GM12878 (cell line): Measurements from ENCODE around the gene LTA. TPM values are rescaled to one million over a fixed set of nuclear protein-coding genes. Genes with fewer than 3 reads are reported as not detected.
"Not testable (repeated sequence)": the region's sequence is repeated elsewhere in the genome, so short reads cannot be mapped to it uniquely, and the experiment has no call there.

Experiments
- ATAC-seq: fragments of 200-7000 bp; cut with Tn5 transposase; 3 replicates; pipeline ENCODE4 v1.9.1; 2020; ENCODE audit warnings: mild to moderate bottlenecking, moderate library complexity
- BruUV-seq: library from RNA; stranded (reverse); fragments of 400-500 nt; replicated peaks from 2 replicates; lab custom pipeline; 2021; lab: Mats Ljungman, UMichigan
- CTCF ChIA-PET: fragments of 300-600 bp; sonication (Branson Sonifier 250); formaldehyde crosslinking; extraction: SDS; loops from one replicate; lab custom pipeline; 2021; ENCODE audit warnings: inconsistent platforms; lab: Yijun Ruan, JAX
- POLR2A ChIA-PET: fragments of 350-600 bp; formaldehyde crosslinking; extraction: SDS; loops from one replicate; lab custom pipeline; 2021; ENCODE audit warnings: inconsistent platforms; lab: Charles Lee
- RAD21 ChIA-PET: fragments of 300-600 bp; sonication (Branson Sonifier 250); formaldehyde crosslinking; loops from one replicate; lab custom pipeline; 2023; ENCODE audit warnings: antibody characterized with exemption; ENCODE audit not compliant: unreplicated experiment; lab: Charles Lee
- SMC1A ChIA-PET: fragments of 300-600 bp; sonication (Branson Sonifier 250); formaldehyde crosslinking; loops from one replicate; lab custom pipeline; 2023; ENCODE audit not compliant: unreplicated experiment, uncharacterized antibody; lab: Charles Lee
- DNase-seq: peaks from one replicate; pipeline ENCODE4 v3.0.0-alpha.2; 2011; ENCODE audit warnings: low read depth, low spot score
- FAIRE-seq: peaks from 3 replicates; lab custom pipeline; 2011; peaks lifted over from hg19 to GRCh38; lab: Jason Lieb, UNC
- H2AFZ ChIP-seq: 2 replicates; pipeline ENCODE4 v1.6.0; 2011; ENCODE audit warnings: low read depth, low read length, control low read depth; ENCODE audit not compliant: control insufficient read depth
- H3K27ac ChIP-seq: 2 replicates; pipeline ENCODE4 v1.5.1; 2011; ENCODE audit warnings: control low read depth; ENCODE audit not compliant: control insufficient read depth, insufficient read depth
- H3K27me3 ChIP-seq, 2 experiments: replicated peaks in 1 of 2; 2 replicates each; pipeline versions ENCODE4 v1.6.0 to v1.6.1; 2011; ENCODE audit warnings: low read length in 1 of 2; ENCODE audit not compliant: control insufficient read depth in 2 of 2, insufficient read depth in 2 of 2
- H3K36me3 ChIP-seq, 2 experiments: 2 replicates each; pipeline ENCODE4 v1.5.1; 2011; ENCODE audit warnings: low read length in 1 of 2; ENCODE audit not compliant: control insufficient read depth in 2 of 2, insufficient read depth in 2 of 2
- H3K4me1 ChIP-seq: 2 replicates; pipeline ENCODE4 v1.6.1; 2011; ENCODE audit warnings: mild to moderate bottlenecking, low read length, moderate library complexity, mixed read lengths; ENCODE audit not compliant: control insufficient read depth, insufficient read depth
- H3K4me2 ChIP-seq: 2 replicates; pipeline ENCODE4 v1.6.0; 2011; ENCODE audit warnings: control low read depth; ENCODE audit not compliant: control insufficient read depth, insufficient read depth
- H3K4me3 ChIP-seq: fragments of 200-600 bp; sonication (generic); 2 replicates; pipeline ENCODE4 v1.5.1; 2016
- H3K79me2 ChIP-seq: 2 replicates; pipeline ENCODE4 v1.6.0; 2011; ENCODE audit warnings: low read length; ENCODE audit not compliant: control insufficient read depth, insufficient read depth
- H3K9ac ChIP-seq: 2 replicates; pipeline ENCODE4 v1.8.0; 2011; ENCODE audit warnings: low read length, control low read depth, mixed read lengths; ENCODE audit not compliant: control insufficient read depth, insufficient read depth
- H3K9me3 ChIP-seq: replicated peaks from 3 replicates; pipeline ENCODE4 v1.5.1; 2011; ENCODE audit warnings: mild to moderate bottlenecking, low read length; ENCODE audit not compliant: control insufficient read depth, insufficient read depth
- H4K20me1 ChIP-seq: 2 replicates; pipeline ENCODE4 v1.6.0; 2011; ENCODE audit not compliant: control insufficient read depth, insufficient read depth
- E4F1 ChIP-seq: fragments of 450-650 bp; IDR thresholded peaks from 2 replicates; pipeline ENCODE4 v1.6.1; 2018; ENCODE audit warnings: borderline replicate concordance, mild to moderate bottlenecking; ENCODE audit not compliant: partially characterized antibody
- IKZF2 ChIP-seq, 2 experiments: fragments of 450-650 bp; IDR thresholded peaks; 2 replicates each; pipeline ENCODE4 v1.6.1; 2017; ENCODE audit warnings: mild to moderate bottlenecking in 2 of 2, moderate library complexity in 2 of 2
- IRF4 ChIP-seq: IDR thresholded peaks from 2 replicates; pipeline ENCODE4 v1.6.1; 2011; ENCODE audit warnings: low read depth, low read length
- POU2F2 ChIP-seq: IDR thresholded peaks from 3 replicates; pipeline ENCODE4 v1.6.1; 2011; ENCODE audit warnings: low read depth, mild to moderate bottlenecking, low read length, borderline replicate concordance
- RFX5 ChIP-seq: IDR thresholded peaks from 2 replicates; pipeline ENCODE4 v1.6.1; 2011; ENCODE audit warnings: low read depth, low read length, improper control_type of control experiment
- WGBS: methylation state at CpG from one replicate; pipeline ENCODE4 v1.1.6; 2016; ENCODE audit warnings: low lambda C conversion rate; ENCODE audit not compliant: insufficient replicate concordance, insufficient coverage; ENCODE audit errors: missing lambda C conversion rate; 5-methylcytosine and 5-hydroxymethylcytosine counted together
- in situ Hi-C: fragments of 300-500 bp; cut with MboI; formaldehyde crosslinking; loops from 9 replicates; pipeline ENCODE4 v1.14.3; 2018; ENCODE audit warnings: mixed read lengths
- intact Hi-C: fragments of 100-400 bp; cut with micrococcal nuclease; formaldehyde crosslinking; loops from one replicate; pipeline ENCODE4 v1.14.2; 2022; ENCODE audit not compliant: unreplicated experiment
- polyA plus RNA-seq, 11 experiments: library from polyadenylated mRNA; depleted of rRNA in 4 of 11; unstranded in 6 of 11; stranded (reverse) in 5 of 11; fragments of >200 nt; fragmentation: Nextera tagmentation in 4 of 11; fragmentation: Illumina TruSeq in 1 of 11; extraction: Ambion mirVana in 4 of 11; extraction: Trizol in 1 of 11; gene quantifications; 1 replicate in 1 of 11; 2 replicates in 10 of 11; pipeline versions ENCODE4 v1.2.1 to v1.2.3, GENCODE V29; 2011 to 2016; ENCODE audit warnings: inconsistent platforms in 2 of 11, missing spikeins in 2 of 11, low read depth in 1 of 11
- total RNA-seq, 4 experiments: library from RNA; depleted of rRNA in 3 of 4; stranded (reverse); fragments of >200 nt in 3 of 4; fragmentation: Illumina TruSeq in 1 of 4; extraction: Trizol in 1 of 4; gene quantifications; 2 replicates each; pipeline versions ENCODE4 v1.2.1 to v1.2.3, GENCODE V29; 2013 to 2021

LTA gene
- total and polyA plus RNA-seq, 10 of the 15 experiments (the other 5 are each of a cell fraction or from before 2014, with no cell fraction given) = 27.5 to 100 (median 75.1) TPM

- TF ChIP-seq E4F1 (no peak), IKZF2 (IDR thresholded peaks at IDR 0.05) (peak; percentile 43 to 74; a peak in 3 of 4 replicates)
Measured at GRCh38 chr6:31587791-31588777, 16.0 kb downstream of the LTA start (continued).

GRCh38 chr6:31588871-31589650 lies 17.0 kb downstream of the LTA start:
- intact Hi-C loops = no loop called here
- DNase-seq = no peak
- ChIA-PET SMC1A (interaction anchor here (1.0 to 45.5 kb wide), 3 partner anchors 6 to 34 kb away, joined by 3 to 1989 read pairs (median 523); partner anchors contain the start of genes ATP6V1G2, DDX39B, LTA and NCR3), RAD21 (interaction anchor here (1.4 to 17.5 kb wide), 4 partner anchors 7 to 36 kb away, joined by 3 to 620 read pairs (median 237); partner anchors contain the start of genes ATP6V1G2, NCR3 and NFKBIL1), CTCF (interaction anchor here (2.2 to 31.0 kb wide), 3 partner anchors 9 to 34 kb away, joined by 16 to 2098 read pairs (median 789); partner anchors contain the start of genes ATP6V1G2, DDX39B, LST1 and LTA), POLR2A (interaction anchor here (0.8 to 17.1 kb wide), 4 partner anchors 7 to 39 kb away, joined by 4 to 282 read pairs (median 193); partner anchors contain the start of genes ATP6V1G2, LTA, NCR3 and NFKBIL1)
- no peak overlapping the region for H3K4me2 ChIP-seq
- no peaks in the 10 kb centered on the region for H3K27me3 ChIP-seq
- H3K27ac ChIP-seq = no peak overlapping the region; the same call in 1 of the 2 replicates
- peaks cover 1% of the 10 kb centered on the region; the same call in 1 of the 2 replicates for H3K79me2 ChIP-seq
- no peak overlapping the region for H3K4me3 ChIP-seq
- BruUV-seq = no TSS peak
- TF ChIP-seq RFX5 (no peak), POU2F2 (0 out of 3 replicates have a peak, but pooled peaks have one; percentile 6), IRF4 (no peak)
- in situ Hi-C loops = no loop called here
- WGBS = 66% methylated on average over 9 of the region's 9 CpGs
- no peak for FAIRE-seq
- H3K9me3 ChIP-seq = no peaks in the 10 kb centered on the region
- no peaks in the 10 kb centered on the region for H4K20me1 ChIP-seq
- no peak overlapping the region for H3K9ac ChIP-seq
- H3K36me3 ChIP-seq = no peaks in the 10 kb centered on the region
- no peak overlapping the region for H2AFZ ChIP-seq
- ATAC-seq = no peak
- H3K4me1 ChIP-seq = peaks cover 55% of the 10 kb centered on the region

GRCh38 chr6:31590691-31591090 lies 18.6 kb downstream of the LTA start:
- H3K27me3 ChIP-seq, FAIRE-seq, BruUV-seq, H3K4me2 ChIP-seq, H3K9me3 ChIP-seq, H3K79me2 ChIP-seq, in situ Hi-C loops, H2AFZ ChIP-seq, ATAC-seq, DNase-seq, H3K27ac ChIP-seq, H3K36me3 ChIP-seq, H3K9ac ChIP-seq, H3K4me3 ChIP-seq, H4K20me1 ChIP-seq: not testable (repeated sequence)
- ChIA-PET POLR2A (interaction anchor here (0.6 to 11.8 kb wide), 5 partner anchors 9 to 109 kb away, joined by 3 to 164 read pairs (median 6); partner anchors contain the start of genes ATP6V1G2, LTB, NFKBIL1 and TNF), RAD21 (interaction anchor here (1.5 to 12.5 kb wide), 3 partner anchors 10 to 44 kb away, joined by 3 to 668 read pairs (median 466); partner anchors contain the start of genes ATP6V1G2, DDX39B, LST1 and LTB), SMC1A (interaction anchor here (0.8 to 45.5 kb wide), 5 partner anchors 4 to 96 kb away, joined by 3 to 1989 read pairs (median 523); partner anchors contain the start of genes ATP6V1G2, DDX39B, LST1 and LTA), CTCF (interaction anchor here (0.5 to 31.0 kb wide), 5 partner anchors 8 to 144 kb away, joined by 3 to 2098 read pairs (median 16); partner anchors contain the start of genes ATP6V1G2, DDX39B, LST1 and LTA)
- H3K4me1 ChIP-seq = peaks cover 45% of the 10 kb centered on the region
- intact Hi-C loops = loop anchor here (10.0 kb wide), 1 partner anchor 196 kb away; no protein-coding TSS in a partner anchor
- WGBS = 47% methylated on average over 5 of the region's 5 CpGs
